ENCODE measurements around the gene ODC1.

The ODC1 gene

GRCh38 chr2:10417551-10418335 lies 30.4 kb downstream of the ODC1 start:
- DNase-seq (ENCODE audit: low spot score), result no peak

- no peak for DNase-seq (ENCODE audit: low spot score)
Measured at GRCh38 chr2:10415640-10416039, 32.5 kb downstream of the ODC1 start.

GRCh38 chr2:10415048-10415447 lies 33.1 kb downstream of the ODC1 start:
- no peak for DNase-seq (ENCODE audit: low spot score)

- no peak for DNase-seq (ENCODE audit: low spot score)
Measured at GRCh38 chr2:10414591-10414990, 33.5 kb downstream of the ODC1 start.

GRCh38 chr2:10413991-10414451 lies 34.1 kb downstream of the ODC1 start:
- DNase-seq (ENCODE audit: low spot score), result no peak

- no peak for DNase-seq (ENCODE audit: low spot score)
Measured at GRCh38 chr2:10413503-10413902, 34.6 kb downstream of the ODC1 start.

GRCh38 chr2:10412380-10412779 lies 35.7 kb downstream of the ODC1 start:
- peak; percentile 64 for DNase-seq (ENCODE audit: low spot score)

GRCh38 chr2:10411557-10411956 lies 36.6 kb downstream of the ODC1 start:
- no peak for DNase-seq (ENCODE audit: low spot score)

- DNase-seq (ENCODE audit: low spot score), result no peak
Measured at GRCh38 chr2:10410823-10411437, 37.2 kb downstream of the ODC1 start.

GRCh38 chr2:10410001-10410822 lies 37.9 kb downstream of the ODC1 start:
- DNase-seq (ENCODE audit: low spot score), result no peak

- DNase-seq (ENCODE audit: low spot score), result peak; percentile 78
Measured at GRCh38 chr2:10408649-10409579, 39.2 kb downstream of the ODC1 start.

GRCh38 chr2:10407841-10408648 lies 40.1 kb downstream of the ODC1 start:
- no peak for DNase-seq (ENCODE audit: low spot score)

GRCh38 chr2:10407432-10407831 lies 40.7 kb downstream of the ODC1 start:
- no peak for DNase-seq (ENCODE audit: low spot score)

- no peak for DNase-seq (ENCODE audit: low spot score)
Measured at GRCh38 chr2:10406491-10407188, 41.5 kb downstream of the ODC1 start.

- DNase-seq (ENCODE audit: low spot score), result no peak
Measured at GRCh38 chr2:10406016-10406415, 42.1 kb downstream of the ODC1 start.

- no peak for DNase-seq (ENCODE audit: low spot score)
Measured at GRCh38 chr2:10405448-10405847, 42.7 kb downstream of the ODC1 start.

GRCh38 chr2:10404324-10405143 lies 43.6 kb downstream of the ODC1 start:
- DNase-seq (ENCODE audit: low spot score), result no peak

- DNase-seq (ENCODE audit: low spot score), result no peak
Measured at GRCh38 chr2:10402653-10403215, 45.4 kb downstream of the ODC1 start.
